GM12878 (cell line): Measurements from ENCODE around the gene GNB2. TPM values are rescaled to one million over a fixed set of nuclear protein-coding genes. Genes with fewer than 3 reads are reported as not detected.
A peak's percentile ranks its signal among the peaks of the same experiment; 100 is the strongest.

ENCODE experiments used
- ATAC-seq: fragments of 200-7000 bp; cut with Tn5 transposase; 3 replicates; pipeline ENCODE4 v1.9.1; 2020; ENCODE audit warnings: mild to moderate bottlenecking, moderate library complexity
- BruUV-seq: library from RNA; stranded (reverse); fragments of 400-500 nt; replicated peaks from 2 replicates; lab custom pipeline; 2021; lab: Mats Ljungman, UMichigan
- CTCF ChIA-PET: fragments of 300-600 bp; sonication (Branson Sonifier 250); formaldehyde crosslinking; extraction: SDS; loops from one replicate; lab custom pipeline; 2021; ENCODE audit warnings: inconsistent platforms; lab: Yijun Ruan, JAX
- POLR2A ChIA-PET: fragments of 350-600 bp; formaldehyde crosslinking; extraction: SDS; loops from one replicate; lab custom pipeline; 2021; ENCODE audit warnings: inconsistent platforms; lab: Charles Lee
- RAD21 ChIA-PET: fragments of 300-600 bp; sonication (Branson Sonifier 250); formaldehyde crosslinking; loops from one replicate; lab custom pipeline; 2023; ENCODE audit warnings: antibody characterized with exemption; ENCODE audit not compliant: unreplicated experiment; lab: Charles Lee
- SMC1A ChIA-PET: fragments of 300-600 bp; sonication (Branson Sonifier 250); formaldehyde crosslinking; loops from one replicate; lab custom pipeline; 2023; ENCODE audit not compliant: unreplicated experiment, uncharacterized antibody; lab: Charles Lee
- DNase-seq: peaks from one replicate; pipeline ENCODE4 v3.0.0-alpha.2; 2011; ENCODE audit warnings: low read depth, low spot score
- FAIRE-seq: peaks from 3 replicates; lab custom pipeline; 2011; peaks lifted over from hg19 to GRCh38; lab: Jason Lieb, UNC
- H2AFZ ChIP-seq: 2 replicates; pipeline ENCODE4 v1.6.0; 2011; ENCODE audit warnings: low read depth, low read length, control low read depth; ENCODE audit not compliant: control insufficient read depth
- H3K27ac ChIP-seq: 2 replicates; pipeline ENCODE4 v1.5.1; 2011; ENCODE audit warnings: control low read depth; ENCODE audit not compliant: control insufficient read depth, insufficient read depth
- H3K27me3 ChIP-seq, 2 experiments: replicated peaks in 1 of 2; 2 replicates each; pipeline versions ENCODE4 v1.6.0 to v1.6.1; 2011; ENCODE audit warnings: low read length in 1 of 2; ENCODE audit not compliant: control insufficient read depth in 2 of 2, insufficient read depth in 2 of 2
- H3K36me3 ChIP-seq, 2 experiments: 2 replicates each; pipeline ENCODE4 v1.5.1; 2011; ENCODE audit warnings: low read length in 1 of 2; ENCODE audit not compliant: control insufficient read depth in 2 of 2, insufficient read depth in 2 of 2
- H3K4me1 ChIP-seq: 2 replicates; pipeline ENCODE4 v1.6.1; 2011; ENCODE audit warnings: mild to moderate bottlenecking, low read length, moderate library complexity, mixed read lengths; ENCODE audit not compliant: control insufficient read depth, insufficient read depth
- H3K4me2 ChIP-seq: 2 replicates; pipeline ENCODE4 v1.6.0; 2011; ENCODE audit warnings: control low read depth; ENCODE audit not compliant: control insufficient read depth, insufficient read depth
- H3K4me3 ChIP-seq: fragments of 200-600 bp; sonication (generic); 2 replicates; pipeline ENCODE4 v1.5.1; 2016
- H3K79me2 ChIP-seq: 2 replicates; pipeline ENCODE4 v1.6.0; 2011; ENCODE audit warnings: low read length; ENCODE audit not compliant: control insufficient read depth, insufficient read depth
- H3K9ac ChIP-seq: 2 replicates; pipeline ENCODE4 v1.8.0; 2011; ENCODE audit warnings: low read length, control low read depth, mixed read lengths; ENCODE audit not compliant: control insufficient read depth, insufficient read depth
- H3K9me3 ChIP-seq: replicated peaks from 3 replicates; pipeline ENCODE4 v1.5.1; 2011; ENCODE audit warnings: mild to moderate bottlenecking, low read length; ENCODE audit not compliant: control insufficient read depth, insufficient read depth
- H4K20me1 ChIP-seq: 2 replicates; pipeline ENCODE4 v1.6.0; 2011; ENCODE audit not compliant: control insufficient read depth, insufficient read depth
- BCL11A ChIP-seq: IDR thresholded peaks from 2 replicates; pipeline ENCODE4 v1.6.1; 2011; ENCODE audit warnings: low read depth, low read length
- CHD1 ChIP-seq: IDR thresholded peaks from 2 replicates; pipeline ENCODE4 v1.6.1; 2012; ENCODE audit warnings: low read depth, low read length, improper control_type of control experiment
- CREM ChIP-seq: IDR thresholded peaks from 2 replicates; pipeline ENCODE4 v1.6.1; 2014; ENCODE audit warnings: antibody characterized with exemption, low read depth
- DPF2 ChIP-seq: fragments of 450-650 bp; IDR thresholded peaks from 2 replicates; pipeline ENCODE4 v1.6.1; 2017; ENCODE audit warnings: mild to moderate bottlenecking
- EP300 ChIP-seq, 2 experiments: fragments of 150-350 bp in 1 of 2; IDR thresholded peaks; 2 replicates each; pipeline ENCODE4 v1.6.1; 2011 to 2012; ENCODE audit warnings: low read depth in 2 of 2, low read length in 2 of 2, borderline replicate concordance in 1 of 2, improper control_type of control experiment in 1 of 2, inconsistent platforms in 1 of 2; ENCODE audit not compliant: control insufficient read depth in 1 of 2
- FOS ChIP-seq: IDR thresholded peaks from 3 replicates; pipeline ENCODE4 v1.6.1; 2011; ENCODE audit warnings: borderline replicate concordance; ENCODE audit not compliant: insufficient read length; ENCODE audit errors: extremely low read depth
- NFIC ChIP-seq: IDR thresholded peaks from 2 replicates; pipeline ENCODE4 v1.6.1; 2012; ENCODE audit warnings: low read depth, mild to moderate bottlenecking, inconsistent platforms, low read length, moderate library complexity
- PML ChIP-seq: IDR thresholded peaks from 2 replicates; pipeline ENCODE4 v1.6.1; 2012; ENCODE audit warnings: low read length, inconsistent platforms
- RCOR1 ChIP-seq: conservative IDR thresholded peaks from 2 replicates; pipeline ENCODE4 v1.6.1; 2012; ENCODE audit warnings: low read depth, low read length, improper control_type of control experiment
- SRF ChIP-seq, 2 experiments: IDR thresholded peaks; 2 replicates each; pipeline ENCODE4 v1.6.1; 2011; ENCODE audit warnings: low read depth in 2 of 2, low read length in 2 of 2, mild to moderate bottlenecking in 1 of 2, moderate library complexity in 1 of 2
- TAF1 ChIP-seq: IDR thresholded peaks from 2 replicates; pipeline ENCODE4 v1.6.1; 2011; ENCODE audit warnings: mild to moderate bottlenecking, low read depth, low read length, borderline replicate concordance
- ZNF207 ChIP-seq: fragments of 450-650 bp; IDR thresholded peaks from 2 replicates; pipeline ENCODE4 v1.6.1; 2014; ENCODE audit warnings: antibody characterized with exemption, mild to moderate bottlenecking, borderline replicate concordance
- WGBS: methylation state at CpG from one replicate; pipeline ENCODE4 v1.1.6; 2016; ENCODE audit warnings: low lambda C conversion rate; ENCODE audit not compliant: insufficient replicate concordance, insufficient coverage; ENCODE audit errors: missing lambda C conversion rate; 5-methylcytosine and 5-hydroxymethylcytosine counted together
- in situ Hi-C: fragments of 300-500 bp; cut with MboI; formaldehyde crosslinking; loops from 9 replicates; pipeline ENCODE4 v1.14.3; 2018; ENCODE audit warnings: mixed read lengths
- intact Hi-C: fragments of 100-400 bp; cut with micrococcal nuclease; formaldehyde crosslinking; loops from one replicate; pipeline ENCODE4 v1.14.2; 2022; ENCODE audit not compliant: unreplicated experiment
- polyA plus RNA-seq, 11 experiments: library from polyadenylated mRNA; depleted of rRNA in 4 of 11; unstranded in 6 of 11; stranded (reverse) in 5 of 11; fragments of >200 nt; fragmentation: Nextera tagmentation in 4 of 11; fragmentation: Illumina TruSeq in 1 of 11; extraction: Ambion mirVana in 4 of 11; extraction: Trizol in 1 of 11; gene quantifications; 1 replicate in 1 of 11; 2 replicates in 10 of 11; pipeline versions ENCODE4 v1.2.1 to v1.2.3, GENCODE V29; 2011 to 2016; ENCODE audit warnings: inconsistent platforms in 2 of 11, missing spikeins in 2 of 11, low read depth in 1 of 11
- total RNA-seq, 4 experiments: library from RNA; depleted of rRNA in 3 of 4; stranded (reverse); fragments of >200 nt in 3 of 4; fragmentation: Illumina TruSeq in 1 of 4; extraction: Trizol in 1 of 4; gene quantifications; 2 replicates each; pipeline versions ENCODE4 v1.2.1 to v1.2.3, GENCODE V29; 2013 to 2021
- TF ChIP-seq, protein P1 (sequence below): IDR thresholded peaks from 2 replicates; pipeline ENCODE4 v1.6.1; 2012; ENCODE audit warnings: low read depth, low read length, improper control_type of control experiment

GNB2 gene
- total and polyA plus RNA-seq, 10 of the 15 experiments (the other 5 are each of a cell fraction or from before 2014, with no cell fraction given): 0.35 to 175 (median 59.7) TPM

DNA sequence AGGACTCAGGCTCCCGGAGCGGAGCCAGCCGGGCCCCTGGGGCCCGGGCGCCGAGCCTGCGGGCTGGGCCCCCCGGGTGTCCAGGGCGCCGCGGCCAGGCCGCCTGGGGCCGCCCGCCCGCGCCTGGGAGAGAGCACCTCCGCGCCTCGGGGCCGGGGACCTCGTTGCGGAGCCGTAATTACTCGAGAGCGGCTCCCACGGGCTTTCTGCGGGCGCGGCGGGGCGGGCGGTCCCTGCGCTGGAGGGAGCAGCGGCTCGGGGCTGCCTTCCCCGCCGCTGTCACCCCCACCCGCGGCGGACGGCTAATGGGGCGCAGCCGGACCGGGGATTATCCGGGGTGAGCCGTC lies 1.5 kb downstream of the GNB2 start:
- H4K20me1 ChIP-seq: 0 out of 2 replicates have a peak, but pooled peaks cover 3% of the 10 kb centered on the region
- H3K79me2 ChIP-seq: peaks cover 24% of the 10 kb centered on the region
- WGBS: under 1% methylated on average over 40 of the region's 46 CpGs
- H3K36me3 ChIP-seq: peaks cover 4 to 23% of the 10 kb centered on the region in 2 experiments; a peak in 3 of 4 replicates
- peak; percentile 1; the same call in 2 of the 3 replicates for ATAC-seq
- TF ChIP-seq SRF (IDR thresholded peaks at IDR 0.05; ENCODE audit: low read depth in 2 of 2, low read length in 2 of 2) (no peak), DPF2 (0 out of 2 replicates have a peak, but pooled peaks have one; percentile 13)
- TF ChIP-seq, all 136 proteins: peak for 1
- in situ Hi-C loops: loop anchor here (25.0 kb wide), 1 partner anchor 213 kb away; the partner anchor contains the start of gene SPACDR
- ChIA-PET RAD21 (interaction anchor here (0.5 to 1.3 kb wide), 5 partner anchors 63 to 246 kb away, joined by 3 to 5 read pairs (median 3); partner anchors contain the start of genes MOSPD3, UFSP1 and ZCWPW1), SMC1A (interaction anchor here (0.7 kb wide), 1 partner anchor 43 kb away, joined by 4 read pairs; no protein-coding TSS in a partner anchor), CTCF (interaction anchor here (1.1 kb wide), 2 partner anchors 16 to 41 kb away, joined by 3 read pairs; no protein-coding TSS in a partner anchor), POLR2A (interaction anchor here (0.6 to 1.8 kb wide), 5 partner anchors 31 to 1721 kb away, joined by 3 to 7 read pairs (median 5); partner anchors contain the start of genes FBXO24, LRCH4, MOSPD3 and POP7)
- H3K4me2 ChIP-seq: peak overlapping the region; percentile 72
- peak overlapping the region; percentile 98 for H3K4me3 ChIP-seq
- intact Hi-C loops: loop anchor here (1.0 kb wide), 1 partner anchor 42 kb away; no protein-coding TSS in a partner anchor
- H3K27me3 ChIP-seq: no peaks in the 10 kb centered on the region
- no peaks in the 10 kb centered on the region for H3K9me3 ChIP-seq
- H2AFZ ChIP-seq: no peak overlapping the region
- peak overlapping the region; percentile 92 for H3K27ac ChIP-seq
- H3K4me1 ChIP-seq: no peaks in the 10 kb centered on the region; the same call in 1 of the 2 replicates
- no peak for FAIRE-seq
- BruUV-seq: TSS peak; percentile 64
- DNase-seq: no peak
- peak overlapping the region; percentile 94 for H3K9ac ChIP-seq

DNA sequence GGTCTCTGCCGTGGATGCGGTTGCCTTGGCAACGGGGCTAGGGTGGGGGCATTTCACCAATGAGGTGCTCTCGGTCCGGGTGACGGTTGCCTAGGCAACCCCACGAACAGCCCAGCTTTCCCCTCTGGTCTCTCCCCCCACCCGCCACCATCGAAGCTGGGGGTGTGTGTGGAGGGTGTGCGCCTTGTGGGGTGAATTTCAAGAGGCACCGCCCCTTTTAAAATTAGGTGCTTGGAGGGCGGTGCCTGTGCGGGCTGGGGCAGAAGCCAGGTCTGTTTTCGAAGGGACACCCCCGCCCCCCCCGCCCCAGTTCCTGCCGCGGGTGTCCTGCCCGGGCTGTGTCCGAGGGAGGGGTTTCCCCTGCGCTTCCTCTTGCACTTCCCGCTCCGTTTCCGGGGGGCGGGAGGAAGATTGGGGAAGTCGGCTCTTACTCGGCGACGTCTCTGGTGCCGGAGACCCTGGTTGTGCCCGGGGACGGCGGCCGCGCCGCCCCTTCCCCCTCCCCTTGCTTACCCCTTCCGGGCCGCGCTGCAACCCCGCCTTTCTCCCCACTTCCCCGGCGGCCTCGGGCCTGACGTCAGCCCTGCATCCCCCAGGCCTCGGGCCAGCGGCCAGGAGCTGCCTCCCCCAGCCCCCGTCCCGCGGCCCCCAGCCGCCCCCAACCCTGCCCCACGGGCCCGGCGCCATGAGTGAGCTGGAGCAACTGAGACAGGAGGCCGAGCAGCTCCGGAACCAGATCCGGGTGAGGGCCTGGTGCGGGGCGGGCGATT lies 2.2 kb downstream of the GNB2 start:
- H3K4me1 ChIP-seq: no peaks in the 10 kb centered on the region; the same call in 1 of the 2 replicates
- H3K36me3 ChIP-seq: peaks cover 4 to 26% of the 10 kb centered on the region in 2 experiments; a peak in 3 of 4 replicates
- ATAC-seq (peak; percentile 60), DNase-seq (peak; percentile 34), FAIRE-seq (no peak)
- H2AFZ ChIP-seq: no peak overlapping the region
- ChIA-PET RAD21 (interaction anchor here (0.9 kb wide), 1 partner anchor 247 kb away, joined by 3 read pairs; the partner anchor contains the start of gene ZCWPW1), CTCF (interaction anchor here (1.1 to 6.3 kb wide), 2 partner anchors 15 to 63 kb away, joined by 3 to 57 read pairs; partner anchors contain the start of gene MOSPD3), SMC1A (no interaction called here), POLR2A (interaction anchor here (1.8 kb wide), 3 partner anchors 30 to 90 kb away, joined by 5 to 7 read pairs (median 6); partner anchors contain the start of genes FBXO24, LRCH4, MOSPD3 and POP7)
- no peaks in the 10 kb centered on the region for H3K9me3 ChIP-seq
- no peaks in the 10 kb centered on the region for H3K27me3 ChIP-seq
- WGBS: 0% methylated on average over 33 of the region's 59 CpGs
- H3K9ac ChIP-seq: peak overlapping the region; percentile 94
- BruUV-seq: no TSS peak
- intact Hi-C loops (loop anchor here (1.0 kb wide), 1 partner anchor 42 kb away; no protein-coding TSS in a partner anchor), in situ Hi-C loops (loop anchor here (25.0 kb wide), 1 partner anchor 213 kb away; the partner anchor contains the start of gene SPACDR)
- peaks cover 24% of the 10 kb centered on the region for H3K79me2 ChIP-seq
- H4K20me1 ChIP-seq: 0 out of 2 replicates have a peak, but pooled peaks cover 3% of the 10 kb centered on the region
- H3K4me2 ChIP-seq: peak overlapping the region; percentile 54; the same call in 1 of the 2 replicates
- peak overlapping the region; percentile 98 for H3K4me3 ChIP-seq
- peak overlapping the region; percentile 55; the same call in 1 of the 2 replicates for H3K27ac ChIP-seq
- TF ChIP-seq CHD1 (no peak), EP300 (IDR thresholded peaks at IDR 0.05; ENCODE audit: borderline replicate concordance in 1 of 2, control insufficient read depth in 1 of 2, low read depth in 2 of 2, low read length in 2 of 2) (no peak), CREM (no peak), PML (no peak), RCOR1 (no peak), FOS (no peak), NFIC (no peak), ZNF207 (0 out of 2 replicates have a peak, but pooled peaks have one; percentile 25), BCL11A (no peak), TAF1 (no peak)
- TF ChIP-seq, protein P1, sequence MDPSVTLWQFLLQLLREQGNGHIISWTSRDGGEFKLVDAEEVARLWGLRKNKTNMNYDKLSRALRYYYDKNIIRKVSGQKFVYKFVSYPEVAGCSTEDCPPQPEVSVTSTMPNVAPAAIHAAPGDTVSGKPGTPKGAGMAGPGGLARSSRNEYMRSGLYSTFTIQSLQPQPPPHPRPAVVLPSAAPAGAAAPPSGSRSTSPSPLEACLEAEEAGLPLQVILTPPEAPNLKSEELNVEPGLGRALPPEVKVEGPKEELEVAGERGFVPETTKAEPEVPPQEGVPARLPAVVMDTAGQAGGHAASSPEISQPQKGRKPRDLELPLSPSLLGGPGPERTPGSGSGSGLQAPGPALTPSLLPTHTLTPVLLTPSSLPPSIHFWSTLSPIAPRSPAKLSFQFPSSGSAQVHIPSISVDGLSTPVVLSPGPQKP: no peak
